ENCODE data around the gene AVP.
A peak's percentile ranks its signal among the peaks of the same experiment; 100 is the strongest.

DNA sequence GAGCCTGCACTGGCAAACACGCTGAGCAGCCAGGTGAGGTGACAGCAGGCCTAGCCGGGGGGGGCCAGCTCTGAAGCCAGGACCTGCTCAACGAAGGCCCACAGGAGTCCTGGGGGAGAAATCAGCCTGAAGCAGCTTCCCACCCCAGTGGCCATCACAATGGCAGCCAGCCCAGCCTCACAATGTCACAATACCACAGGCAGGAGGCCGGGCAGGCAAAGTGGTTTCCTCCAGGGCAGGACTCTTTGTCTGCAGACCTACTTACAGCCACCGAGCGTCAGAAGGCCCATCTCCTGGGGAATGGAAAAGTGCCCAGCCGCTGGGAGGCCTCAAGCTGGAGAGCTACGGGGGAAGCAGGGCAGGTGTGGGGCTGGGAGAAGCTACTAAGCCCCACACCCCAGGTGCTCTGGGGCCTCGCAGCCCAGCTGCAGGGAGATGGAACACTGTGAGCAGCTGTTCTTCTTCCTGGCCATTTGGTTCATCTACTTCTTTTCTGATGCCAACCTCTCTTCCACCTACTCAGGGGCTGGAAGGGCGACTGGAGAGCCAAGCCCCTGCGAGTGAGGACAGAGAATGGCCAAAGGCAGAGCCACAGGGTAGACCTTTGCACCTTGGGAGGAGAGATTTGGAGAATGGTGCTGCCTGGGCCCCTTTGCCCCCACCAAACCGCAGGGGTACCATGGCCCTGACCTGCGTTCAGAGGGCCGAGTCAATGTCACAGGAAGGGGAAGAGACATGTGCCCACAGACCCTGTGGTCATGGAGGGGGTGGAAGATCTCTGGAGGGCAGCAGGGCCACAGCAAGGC is 22.3 kb upstream of the AVP start:
- TF ChIP-seq MAZ (IDR thresholded peaks at IDR 0.05; ENCODE audit: borderline replicate concordance, low read depth, low read length): 0 out of 2 replicates have a peak, but pooled peaks have one; percentile 17
- TF ChIP-seq MAZ (CRISPR knock-in tag; IDR thresholded peaks at IDR 0.05; ENCODE audit: low read depth): peak; percentile 76
- TF ChIP-seq, protein P1, sequence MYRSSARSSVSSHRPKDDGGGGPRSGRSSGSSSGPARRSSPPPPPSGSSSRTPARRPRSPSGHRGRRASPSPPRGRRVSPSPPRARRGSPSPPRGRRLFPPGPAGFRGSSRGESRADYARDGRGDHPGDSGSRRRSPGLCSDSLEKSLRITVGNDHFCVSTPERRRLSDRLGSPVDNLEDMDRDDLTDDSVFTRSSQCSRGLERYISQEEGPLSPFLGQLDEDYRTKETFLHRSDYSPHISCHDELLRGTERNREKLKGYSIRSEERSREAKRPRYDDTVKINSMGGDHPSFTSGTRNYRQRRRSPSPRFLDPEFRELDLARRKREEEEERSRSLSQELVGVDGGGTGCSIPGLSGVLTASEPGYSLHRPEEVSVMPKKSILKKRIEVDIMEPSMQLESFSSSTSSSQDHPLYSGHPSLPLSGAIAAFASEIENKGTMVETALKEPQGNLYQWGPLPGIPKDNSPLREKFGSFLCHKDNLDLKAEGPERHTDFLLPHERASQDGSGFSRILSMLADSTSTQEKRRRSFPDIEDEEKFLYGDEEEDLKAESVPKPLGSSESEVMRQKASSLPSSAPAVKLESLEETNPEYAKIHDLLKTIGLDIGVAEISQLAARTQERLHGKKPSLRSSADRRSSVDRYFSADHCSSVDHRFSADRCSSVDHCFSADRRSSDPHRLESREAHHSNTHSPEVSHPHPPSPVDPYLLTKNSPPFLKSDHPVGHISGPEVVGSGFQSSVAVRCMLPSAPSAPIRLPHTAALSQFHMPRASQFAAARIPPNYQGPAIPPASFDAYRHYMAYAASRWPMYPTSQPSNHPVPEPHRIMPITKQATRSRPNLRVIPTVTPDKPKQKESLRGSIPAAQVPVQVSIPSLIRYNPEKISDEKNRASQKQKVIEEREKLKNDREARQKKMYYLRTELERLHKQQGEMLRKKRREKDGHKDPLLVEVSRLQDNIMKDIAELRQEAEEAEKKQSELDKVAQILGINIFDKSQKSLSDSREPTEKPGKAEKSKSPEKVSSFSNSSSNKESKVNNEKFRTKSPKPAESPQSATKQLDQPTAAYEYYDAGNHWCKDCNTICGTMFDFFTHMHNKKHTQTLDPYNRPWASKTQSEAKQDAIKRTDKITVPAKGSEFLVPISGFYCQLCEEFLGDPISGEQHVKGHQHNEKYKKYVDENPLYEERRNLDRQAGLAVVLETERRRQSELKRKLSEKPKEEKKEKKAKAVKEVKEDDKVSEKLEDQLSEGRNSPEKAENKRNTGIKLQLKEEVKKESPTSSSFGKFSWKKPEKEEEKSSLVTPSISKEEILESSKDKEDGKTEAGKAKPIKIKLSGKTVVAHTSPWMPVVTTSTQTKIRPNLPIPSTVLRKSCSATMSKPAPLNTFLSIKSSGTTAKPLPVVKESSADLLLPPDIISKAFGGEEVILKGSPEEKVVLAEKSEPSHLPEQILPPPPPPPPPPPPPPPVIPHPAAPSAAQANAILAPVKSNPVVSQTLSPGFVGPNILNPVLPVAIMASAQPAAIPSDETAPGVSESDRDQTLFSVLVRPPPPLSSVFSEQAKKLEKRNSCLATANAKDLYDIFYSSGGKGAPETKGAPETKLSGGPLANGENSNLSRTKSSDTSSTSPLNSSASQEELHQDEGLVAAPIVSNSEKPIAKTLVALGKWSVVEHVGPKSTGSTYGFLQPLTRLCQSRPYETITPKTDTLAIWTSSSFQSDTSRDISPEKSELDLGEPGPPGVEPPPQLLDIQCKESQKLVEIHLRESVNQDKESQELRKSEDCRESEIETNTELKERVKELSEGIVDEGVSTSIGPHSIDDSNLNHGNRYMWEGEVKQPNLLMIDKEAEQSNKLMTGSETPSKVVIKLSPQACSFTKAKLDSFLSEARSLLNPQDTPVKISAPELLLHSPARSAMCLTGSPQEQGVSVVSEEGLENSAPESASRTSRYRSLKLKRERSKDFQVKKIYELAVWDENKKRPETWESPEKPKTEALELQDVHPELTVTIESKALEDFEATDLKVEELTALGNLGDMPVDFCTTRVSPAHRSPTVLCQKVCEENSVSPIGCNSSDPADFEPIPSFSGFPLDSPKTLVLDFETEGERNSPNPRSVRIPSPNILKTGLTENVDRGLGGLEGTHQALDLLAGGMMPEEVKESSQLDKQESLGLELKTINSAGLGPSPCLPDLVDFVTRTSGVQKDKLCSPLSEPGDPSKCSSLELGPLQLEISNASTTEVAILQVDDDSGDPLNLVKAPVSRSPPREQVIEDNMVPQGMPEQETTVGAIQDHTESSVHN (CRISPR knock-in tag; IDR thresholded peaks at IDR 0.05): no peak
- TF ChIP-seq YY1 (IDR thresholded peaks at IDR 0.05; ENCODE audit: insufficient read depth, insufficient replicate concordance, low read depth, low read length): peak; percentile 36
- TF ChIP-seq, protein P2, sequence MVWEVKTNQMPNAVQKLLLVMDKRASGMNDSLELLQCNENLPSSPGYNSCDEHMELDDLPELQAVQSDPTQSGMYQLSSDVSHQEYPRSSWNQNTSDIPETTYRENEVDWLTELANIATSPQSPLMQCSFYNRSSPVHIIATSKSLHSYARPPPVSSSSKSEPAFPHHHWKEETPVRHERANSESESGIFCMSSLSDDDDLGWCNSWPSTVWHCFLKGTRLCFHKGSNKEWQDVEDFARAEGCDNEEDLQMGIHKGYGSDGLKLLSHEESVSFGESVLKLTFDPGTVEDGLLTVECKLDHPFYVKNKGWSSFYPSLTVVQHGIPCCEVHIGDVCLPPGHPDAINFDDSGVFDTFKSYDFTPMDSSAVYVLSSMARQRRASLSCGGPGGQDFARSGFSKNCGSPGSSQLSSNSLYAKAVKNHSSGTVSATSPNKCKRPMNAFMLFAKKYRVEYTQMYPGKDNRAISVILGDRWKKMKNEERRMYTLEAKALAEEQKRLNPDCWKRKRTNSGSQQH (CRISPR knock-in tag; IDR thresholded peaks at IDR 0.05; ENCODE audit: low read depth): no peak
- TF ChIP-seq POLR2AphosphoS5 (IDR thresholded peaks at IDR 0.05; ENCODE audit: low read depth, low read length): peak; percentile 75
- TF ChIP-seq CBFB (CRISPR knock-in tag; IDR thresholded peaks at IDR 0.05): peak; percentile 99
- TF ChIP-seq EZH2 (conservative IDR thresholded peaks at IDR 0.05; ENCODE audit: low read depth, low read length): no peak
- TF ChIP-seq ZNF24 (IDR thresholded peaks at IDR 0.05): no peak
- TF ChIP-seq, protein P3, sequence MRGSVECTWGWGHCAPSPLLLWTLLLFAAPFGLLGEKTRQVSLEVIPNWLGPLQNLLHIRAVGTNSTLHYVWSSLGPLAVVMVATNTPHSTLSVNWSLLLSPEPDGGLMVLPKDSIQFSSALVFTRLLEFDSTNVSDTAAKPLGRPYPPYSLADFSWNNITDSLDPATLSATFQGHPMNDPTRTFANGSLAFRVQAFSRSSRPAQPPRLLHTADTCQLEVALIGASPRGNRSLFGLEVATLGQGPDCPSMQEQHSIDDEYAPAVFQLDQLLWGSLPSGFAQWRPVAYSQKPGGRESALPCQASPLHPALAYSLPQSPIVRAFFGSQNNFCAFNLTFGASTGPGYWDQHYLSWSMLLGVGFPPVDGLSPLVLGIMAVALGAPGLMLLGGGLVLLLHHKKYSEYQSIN (CRISPR knock-in tag; IDR thresholded peaks at IDR 0.05; ENCODE audit: borderline replicate concordance): no peak
- TF ChIP-seq ZNF230 (CRISPR knock-in tag; IDR thresholded peaks at IDR 0.05): no peak
- peak; percentile 86 for TF ChIP-seq PITX1 (CRISPR knock-in tag; IDR thresholded peaks at IDR 0.05)

Measured in HepG2 (cell line).